Measurements from ENCODE around the gene PARN. TPM values are rescaled to one million over a fixed set of nuclear protein-coding genes. Genes with fewer than 3 reads are reported as not detected.

The PARN gene
- polyA plus RNA-seq, 3 donors, result 18.4 to 24.4 (median 19.1) TPM

- Mint-ChIP-seq H3K27me3 (ENCODE audit: low read depth in 3 of 3) (no peaks in the 10 kb centered on the region), H3K9me3 (peaks cover 0 to 3% (median 0%) of the 10 kb centered on the region in 7 donors), H3K36me3 (peaks cover 45 to 58% of the 10 kb centered on the region in 2 donors), H3K27ac (no peak overlapping the region), H3K4me3 (no peak overlapping the region), H3K4me1 (peaks cover 21% of the 10 kb centered on the region)
- Histone ChIP-seq H3K9me3 (replicated peaks in 1 of 2; ENCODE audit: control insufficient read depth in 1 of 2, insufficient read depth in 1 of 2, low read length in 2 of 2) (no peaks in the 10 kb centered on the region), H3K36me3 (replicated peaks in 1 of 2; ENCODE audit: control insufficient read depth in 1 of 2, insufficient read depth in 2 of 2, low read length in 2 of 2) (peaks cover 32 to 65% of the 10 kb centered on the region in 2 donors), H3K4me2 (replicated peaks; ENCODE audit: extremely low read depth, low read length, poor library complexity, severe bottlenecking) (no peak overlapping the region), H3K79me2 (ENCODE audit: insufficient read depth, low read length) (peaks cover 24% of the 10 kb centered on the region), H3K4me3 (replicated peaks in 1 of 3; ENCODE audit: low read depth in 2 of 3, low read length in 3 of 3) (no peak overlapping the region), H3K27ac (ENCODE audit: low read depth in 1 of 2, low read length in 2 of 2) (no peak overlapping the region), H3K27me3 (ENCODE audit: control insufficient read depth in 2 of 2, insufficient read depth in 2 of 2, low read length in 2 of 2) (no peaks in the 10 kb centered on the region), H2AFZ (ENCODE audit: insufficient read depth, low read depth, low read length, poor library complexity, severe bottlenecking) (no peak overlapping the region), H4K20me1 (ENCODE audit: insufficient read depth, low read length) (no peaks in the 10 kb centered on the region), H3K9ac (ENCODE audit: insufficient read depth, low read length, poor library complexity, severe bottlenecking) (no peak overlapping the region), H3K4me1 (ENCODE audit: control insufficient read depth in 1 of 2, insufficient read depth in 2 of 2, low read length in 2 of 2) (peaks cover 23 to 26% of the 10 kb centered on the region in 2 donors)
- WGBS (ENCODE audit: insufficient coverage), result no CpG with 5 or more reads among the region's 4 CpGs
- no peak for TF ChIP-seq CTCF (IDR thresholded peaks at IDR 0.05)
- intact Hi-C loops (cut with micrococcal nuclease), result loop anchor here in 1 of 2 donors (10.0 kb wide), 2 partner anchors 342 to 702 kb away; partner anchors contain the start of gene ERCC4
- DNase-seq, result no peak
Measured at GRCh38 chr16:14627078-14627477, 3.0 kb downstream of the PARN start.

GRCh38 chr16:14618566-14618965, 11.5 kb downstream of the PARN start:
- Histone ChIP-seq H3K4me1 (ENCODE audit: control insufficient read depth in 1 of 2, insufficient read depth in 2 of 2, low read length in 2 of 2) (no peaks in the 10 kb centered on the region), H3K4me3 (replicated peaks in 1 of 3; ENCODE audit: low read depth in 2 of 3, low read length in 3 of 3) (no peak overlapping the region), H3K4me2 (replicated peaks; ENCODE audit: extremely low read depth, low read length, poor library complexity, severe bottlenecking) (no peak overlapping the region), H3K27ac (ENCODE audit: low read depth in 1 of 2, low read length in 2 of 2) (no peak overlapping the region), H3K9ac (ENCODE audit: insufficient read depth, low read length, poor library complexity, severe bottlenecking) (no peak overlapping the region), H3K36me3 (replicated peaks in 1 of 2; ENCODE audit: control insufficient read depth in 1 of 2, insufficient read depth in 2 of 2, low read length in 2 of 2) (peaks cover 66 to 91% of the 10 kb centered on the region in 2 donors), H4K20me1 (ENCODE audit: insufficient read depth, low read length) (no peaks in the 10 kb centered on the region), H3K27me3 (ENCODE audit: control insufficient read depth in 2 of 2, insufficient read depth in 2 of 2, low read length in 2 of 2) (no peaks in the 10 kb centered on the region), H3K79me2 (ENCODE audit: insufficient read depth, low read length) (no peaks in the 10 kb centered on the region), H3K9me3 (replicated peaks in 1 of 2; ENCODE audit: control insufficient read depth in 1 of 2, insufficient read depth in 1 of 2, low read length in 2 of 2) (no peaks in the 10 kb centered on the region), H2AFZ (ENCODE audit: insufficient read depth, low read depth, low read length, poor library complexity, severe bottlenecking) (no peak overlapping the region)
- Mint-ChIP-seq H3K4me1 (no peaks in the 10 kb centered on the region), H3K27me3 (ENCODE audit: low read depth in 3 of 3) (peaks cover 0 to 2% (median 0%) of the 10 kb centered on the region in 3 donors), H3K9me3 (no peaks in the 10 kb centered on the region), H3K27ac (peak overlapping the region in 1 of 7 donors; percentile 60), H3K4me3 (no peak overlapping the region), H3K36me3 (peaks cover 63 to 85% of the 10 kb centered on the region in 2 donors)
- 100% methylated on average over 2 of the region's 7 CpGs for WGBS (ENCODE audit: insufficient coverage)
- DNase-seq, result no peak
- no peak for TF ChIP-seq CTCF (IDR thresholded peaks at IDR 0.05)
- intact Hi-C loops (cut with micrococcal nuclease), result no loop called here

Measured in CD14-positive monocyte (primary cell).